ENCODE measurements around the gene GPR15. TPM values are rescaled to one million over a fixed set of nuclear protein-coding genes. Genes with fewer than 3 reads are reported as not detected.

Gene GPR15
- total RNA-seq, 1 donor from 2014 or later: not detected

DNA sequence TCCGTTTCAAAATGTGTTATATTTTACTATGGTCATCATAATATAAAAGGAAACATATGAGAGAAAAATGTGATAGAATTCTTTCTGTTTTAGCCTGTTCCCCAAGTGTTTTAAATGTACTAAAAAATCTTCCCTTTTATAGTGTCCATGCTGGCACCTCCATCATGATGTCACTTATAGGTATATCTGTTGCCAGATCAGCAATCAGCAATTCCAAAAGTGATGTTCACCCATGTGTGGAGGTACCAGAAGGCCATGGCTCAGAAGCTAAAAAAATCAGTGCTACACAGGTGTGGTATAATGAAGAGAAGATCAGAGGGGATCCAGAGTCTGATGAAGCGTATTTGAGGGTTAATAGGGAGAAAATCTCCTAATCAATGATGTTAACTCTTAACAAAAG lies 1.1 kb upstream of the GPR15 start:
- Histone ChIP-seq H3K4me3 (no peak overlapping the region), H3K9me3 (no peaks in the 10 kb centered on the region), H3K27ac (no peak overlapping the region), H3K27me3 (no peaks in the 10 kb centered on the region), H3K4me1 (no peaks in the 10 kb centered on the region), H3K36me3 (no peaks in the 10 kb centered on the region)
- TF ChIP-seq, protein P1, sequence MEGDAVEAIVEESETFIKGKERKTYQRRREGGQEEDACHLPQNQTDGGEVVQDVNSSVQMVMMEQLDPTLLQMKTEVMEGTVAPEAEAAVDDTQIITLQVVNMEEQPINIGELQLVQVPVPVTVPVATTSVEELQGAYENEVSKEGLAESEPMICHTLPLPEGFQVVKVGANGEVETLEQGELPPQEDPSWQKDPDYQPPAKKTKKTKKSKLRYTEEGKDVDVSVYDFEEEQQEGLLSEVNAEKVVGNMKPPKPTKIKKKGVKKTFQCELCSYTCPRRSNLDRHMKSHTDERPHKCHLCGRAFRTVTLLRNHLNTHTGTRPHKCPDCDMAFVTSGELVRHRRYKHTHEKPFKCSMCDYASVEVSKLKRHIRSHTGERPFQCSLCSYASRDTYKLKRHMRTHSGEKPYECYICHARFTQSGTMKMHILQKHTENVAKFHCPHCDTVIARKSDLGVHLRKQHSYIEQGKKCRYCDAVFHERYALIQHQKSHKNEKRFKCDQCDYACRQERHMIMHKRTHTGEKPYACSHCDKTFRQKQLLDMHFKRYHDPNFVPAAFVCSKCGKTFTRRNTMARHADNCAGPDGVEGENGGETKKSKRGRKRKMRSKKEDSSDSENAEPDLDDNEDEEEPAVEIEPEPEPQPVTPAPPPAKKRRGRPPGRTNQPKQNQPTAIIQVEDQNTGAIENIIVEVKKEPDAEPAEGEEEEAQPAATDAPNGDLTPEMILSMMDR (IDR thresholded peaks at IDR 0.05): no peak
- DNase-seq (ENCODE audit: low spot score in 2 of 2): no peak
- intact Hi-C loops (cut with DNase I): no loop called here

GRCh38 chr3:98532275-98532637 lies 478 bp downstream of the GPR15 start:
- TF ChIP-seq, protein P1 (IDR thresholded peaks at IDR 0.05): no peak
- no peaks in the 10 kb centered on the region for H3K36me3 ChIP-seq
- intact Hi-C loops (cut with DNase I): no loop called here

DNA sequence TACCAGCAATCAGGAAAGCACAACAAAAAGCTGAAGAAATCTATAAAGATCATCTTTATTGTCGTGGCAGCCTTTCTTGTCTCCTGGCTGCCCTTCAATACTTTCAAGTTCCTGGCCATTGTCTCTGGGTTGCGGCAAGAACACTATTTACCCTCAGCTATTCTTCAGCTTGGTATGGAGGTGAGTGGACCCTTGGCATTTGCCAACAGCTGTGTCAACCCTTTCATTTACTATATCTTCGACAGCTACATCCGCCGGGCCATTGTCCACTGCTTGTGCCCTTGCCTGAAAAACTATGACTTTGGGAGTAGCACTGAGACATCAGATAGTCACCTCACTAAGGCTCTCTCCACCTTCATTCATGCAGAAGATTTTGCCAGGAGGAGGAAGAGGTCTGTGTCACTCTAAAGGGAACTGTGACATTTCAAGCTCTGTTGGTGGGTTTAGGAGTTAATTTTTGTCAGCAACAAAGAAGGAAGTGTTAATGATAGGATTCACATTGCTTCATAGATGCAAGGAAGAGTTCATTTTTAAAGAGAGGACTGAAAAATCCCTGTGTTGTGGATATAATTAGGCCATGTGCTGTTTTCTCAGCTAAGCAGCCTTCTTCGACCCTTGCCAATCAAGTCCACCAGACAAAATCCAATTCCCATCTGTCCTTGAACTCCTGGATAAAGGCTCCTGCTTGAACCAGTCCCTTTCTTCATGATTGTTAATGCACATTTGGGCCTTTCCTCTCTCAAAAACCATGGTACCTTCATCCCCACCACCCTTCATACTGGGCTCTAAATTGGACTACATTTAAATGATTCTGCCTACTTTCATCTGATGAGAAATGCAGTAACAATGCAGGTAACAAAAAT lies 1.2 kb downstream of the GPR15 start:
- TF ChIP-seq, protein P1 (IDR thresholded peaks at IDR 0.05): no peak
- Histone ChIP-seq H3K27ac (no peak overlapping the region), H3K4me3 (no peak overlapping the region), H3K36me3 (no peaks in the 10 kb centered on the region), H3K27me3 (no peaks in the 10 kb centered on the region), H3K9me3 (no peaks in the 10 kb centered on the region), H3K4me1 (no peaks in the 10 kb centered on the region)
- intact Hi-C loops (cut with DNase I): no loop called here
- DNase-seq (ENCODE audit: low spot score in 2 of 2): no peak

More at GRCh38 chr3:98532275-98532637, 478 bp downstream of the GPR15 start:
- Histone ChIP-seq H3K4me3 (no peak overlapping the region), H3K27me3 (no peaks in the 10 kb centered on the region), H3K9me3 (no peaks in the 10 kb centered on the region), H3K27ac (no peak overlapping the region), H3K4me1 (no peaks in the 10 kb centered on the region)
- no peak for DNase-seq (ENCODE audit: low spot score in 2 of 2)

- H3K4me3 ChIP-seq: no peak overlapping the region
- intact Hi-C loops (cut with DNase I): no loop called here
These were observed 2.4 kb downstream of the GPR15 start for GRCh38 chr3:98534168-98534567.

DNA sequence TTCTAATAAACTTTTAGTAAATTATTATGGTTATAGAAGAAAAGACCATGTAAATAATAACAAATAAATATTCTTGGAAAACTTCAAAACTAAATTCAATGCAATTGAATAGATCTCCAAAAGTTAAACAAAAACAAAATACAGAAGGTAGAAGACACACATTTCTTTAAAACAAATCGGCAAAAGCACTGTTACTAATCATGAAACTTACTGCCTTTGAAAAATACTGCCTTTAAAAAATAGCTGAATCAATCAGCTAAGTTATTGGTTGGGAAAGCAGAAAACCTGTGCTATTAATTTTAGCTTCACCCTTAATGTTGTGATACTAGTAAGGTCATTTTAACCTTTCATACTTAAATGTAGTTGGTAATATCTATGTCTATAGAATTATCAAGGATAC lies 3.0 kb downstream of the GPR15 start:
- no peak overlapping the region for H3K27ac ChIP-seq
- no peaks in the 10 kb centered on the region for H3K36me3 ChIP-seq
- DNase-seq (ENCODE audit: low spot score in 2 of 2): no peak
- no peaks in the 10 kb centered on the region for H3K27me3 ChIP-seq
- no peaks in the 10 kb centered on the region for H3K4me1 ChIP-seq
- no peaks in the 10 kb centered on the region for H3K9me3 ChIP-seq
- TF ChIP-seq, protein P1 (IDR thresholded peaks at IDR 0.05): no peak
- no peak overlapping the region for H3K4me3 ChIP-seq
- intact Hi-C loops (cut with DNase I): no loop called here

More at GRCh38 chr3:98534168-98534567, 2.4 kb downstream of the GPR15 start:
- no peak overlapping the region for H3K27ac ChIP-seq
- DNase-seq (ENCODE audit: low spot score in 2 of 2): no peak
- no peaks in the 10 kb centered on the region for H3K9me3 ChIP-seq
- no peaks in the 10 kb centered on the region for H3K27me3 ChIP-seq
- H3K4me1 ChIP-seq: no peaks in the 10 kb centered on the region
- no peaks in the 10 kb centered on the region for H3K36me3 ChIP-seq
- TF ChIP-seq, protein P1 (IDR thresholded peaks at IDR 0.05): no peak
